ENCODE data around the gene SHISA9. TPM values are rescaled to one million over a fixed set of nuclear protein-coding genes. Genes with fewer than 3 reads are reported as not detected.

Gene SHISA9
- total RNA-seq, 2 experiments from 2014 or later: not detected

DNA sequence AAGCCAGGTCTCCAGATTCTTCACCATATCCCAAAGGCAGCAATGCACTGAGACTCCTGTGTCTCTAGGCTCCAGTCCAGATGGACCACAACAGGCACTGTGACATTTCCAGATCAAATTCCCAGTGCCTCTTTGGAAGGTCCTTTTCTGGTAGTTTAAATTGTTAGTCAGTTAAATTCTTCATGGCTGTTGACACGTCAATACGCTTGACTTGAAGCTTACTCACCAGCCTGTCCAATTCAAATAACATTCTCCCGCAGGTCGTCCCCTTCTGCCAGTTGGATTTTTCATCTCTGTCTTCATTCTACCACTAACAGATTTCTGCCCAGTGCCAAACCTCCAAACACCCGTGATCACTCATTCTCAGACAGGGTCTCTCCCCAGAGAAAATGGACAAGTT, 86.7 kb downstream of the SHISA9 start:
- BruUV-seq (replicated peaks): no TSS peak
- ChIA-PET CTCF (ENCODE audit: unreplicated experiment) (no interaction called here), POLR2A (interaction anchor here (0.6 kb wide), 1 partner anchor 1582 kb away, joined by 3 read pairs; no protein-coding TSS in a partner anchor)
- H3K79me2 ChIP-seq (ENCODE audit: insufficient read depth, low read depth, low read length): no peaks in the 10 kb centered on the region
- no peaks in the 10 kb centered on the region; the same call in 1 of the 2 replicates for H3K9me3 ChIP-seq (ENCODE audit: low read length)
- H3K4me2 ChIP-seq (ENCODE audit: low read length): no peak overlapping the region
- H2AFZ ChIP-seq (ENCODE audit: low read length): no peak overlapping the region
- H3K4me1 ChIP-seq (ENCODE audit: insufficient read depth, low read length, poor library complexity, severe bottlenecking): no peaks in the 10 kb centered on the region
- intact Hi-C loops (cut with micrococcal nuclease; ENCODE audit: unreplicated experiment): no loop called here
- no peak overlapping the region for H3K4me3 ChIP-seq (ENCODE audit: low read depth, low read length, poor library complexity, severe bottlenecking)
- no peaks in the 10 kb centered on the region for H3K9me2 ChIP-seq (ENCODE audit: insufficient read depth, low read length)
- no peak for DNase-seq (ENCODE audit: low spot score)
- no peaks in the 10 kb centered on the region for H3K36me3 ChIP-seq (ENCODE audit: insufficient read depth, low read length)
- no peak for TF ChIP-seq EZH2phosphoT487 (IDR thresholded peaks at IDR 0.05; ENCODE audit: borderline replicate concordance, low read depth, low read length)
- TF ChIP-seq, protein P1, sequence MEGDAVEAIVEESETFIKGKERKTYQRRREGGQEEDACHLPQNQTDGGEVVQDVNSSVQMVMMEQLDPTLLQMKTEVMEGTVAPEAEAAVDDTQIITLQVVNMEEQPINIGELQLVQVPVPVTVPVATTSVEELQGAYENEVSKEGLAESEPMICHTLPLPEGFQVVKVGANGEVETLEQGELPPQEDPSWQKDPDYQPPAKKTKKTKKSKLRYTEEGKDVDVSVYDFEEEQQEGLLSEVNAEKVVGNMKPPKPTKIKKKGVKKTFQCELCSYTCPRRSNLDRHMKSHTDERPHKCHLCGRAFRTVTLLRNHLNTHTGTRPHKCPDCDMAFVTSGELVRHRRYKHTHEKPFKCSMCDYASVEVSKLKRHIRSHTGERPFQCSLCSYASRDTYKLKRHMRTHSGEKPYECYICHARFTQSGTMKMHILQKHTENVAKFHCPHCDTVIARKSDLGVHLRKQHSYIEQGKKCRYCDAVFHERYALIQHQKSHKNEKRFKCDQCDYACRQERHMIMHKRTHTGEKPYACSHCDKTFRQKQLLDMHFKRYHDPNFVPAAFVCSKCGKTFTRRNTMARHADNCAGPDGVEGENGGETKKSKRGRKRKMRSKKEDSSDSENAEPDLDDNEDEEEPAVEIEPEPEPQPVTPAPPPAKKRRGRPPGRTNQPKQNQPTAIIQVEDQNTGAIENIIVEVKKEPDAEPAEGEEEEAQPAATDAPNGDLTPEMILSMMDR (conservative IDR thresholded peaks at IDR 0.05; ENCODE audit: low read length): no peak
- no peak overlapping the region for H3K27ac ChIP-seq (ENCODE audit: low read depth, low read length, poor library complexity, severe bottlenecking)
- H4K20me1 ChIP-seq (ENCODE audit: insufficient read depth, low read length): no peaks in the 10 kb centered on the region

DNA sequence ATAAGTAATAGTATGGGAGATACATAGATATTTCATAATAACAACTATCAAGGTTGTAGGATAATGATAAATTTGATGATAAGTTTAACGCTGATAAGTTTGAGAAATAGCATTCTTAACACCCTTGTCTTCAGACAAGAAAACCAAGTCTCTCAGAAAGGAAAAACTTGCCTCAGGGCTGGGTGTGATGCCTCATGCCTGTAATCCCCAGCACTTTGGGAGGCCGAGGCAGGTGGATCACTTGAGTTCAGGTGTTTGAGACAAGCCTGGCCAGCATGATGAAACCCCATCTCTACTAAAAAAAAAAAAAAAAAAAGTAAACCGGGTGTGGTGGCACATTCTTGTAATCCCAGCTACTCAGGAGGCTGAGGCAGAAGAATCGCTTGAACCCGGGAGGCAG, 90.7 kb downstream of the SHISA9 start:
- H3K36me3 ChIP-seq (ENCODE audit: insufficient read depth, low read length): no peaks in the 10 kb centered on the region
- no peak for TF ChIP-seq EZH2phosphoT487 (IDR thresholded peaks at IDR 0.05; ENCODE audit: borderline replicate concordance, low read depth, low read length)
- TF ChIP-seq, protein P1 (conservative IDR thresholded peaks at IDR 0.05; ENCODE audit: low read length): no peak
- H3K4me3 ChIP-seq (ENCODE audit: low read depth, low read length, poor library complexity, severe bottlenecking): no peak overlapping the region
- H4K20me1 ChIP-seq (ENCODE audit: insufficient read depth, low read length): no peaks in the 10 kb centered on the region
- ChIA-PET POLR2A (no interaction called here), CTCF (ENCODE audit: unreplicated experiment) (no interaction called here)
- no TSS peak for BruUV-seq (replicated peaks)
- no peaks in the 10 kb centered on the region for H3K9me2 ChIP-seq (ENCODE audit: insufficient read depth, low read length)
- H3K9me3 ChIP-seq (ENCODE audit: low read length): no peaks in the 10 kb centered on the region
- no peak for DNase-seq (ENCODE audit: low spot score)
- intact Hi-C loops (cut with micrococcal nuclease; ENCODE audit: unreplicated experiment): no loop called here
- H3K4me1 ChIP-seq (ENCODE audit: insufficient read depth, low read length, poor library complexity, severe bottlenecking): no peaks in the 10 kb centered on the region
- H2AFZ ChIP-seq (ENCODE audit: low read length): no peak overlapping the region
- H3K79me2 ChIP-seq (ENCODE audit: insufficient read depth, low read depth, low read length): no peaks in the 10 kb centered on the region
- no peak overlapping the region for H3K27ac ChIP-seq (ENCODE audit: low read depth, low read length, poor library complexity, severe bottlenecking)
- no peak overlapping the region for H3K4me2 ChIP-seq (ENCODE audit: low read length)

- no peaks in the 10 kb centered on the region for H3K9me2 ChIP-seq (ENCODE audit: insufficient read depth, low read length)
- no peak overlapping the region for H3K4me3 ChIP-seq (ENCODE audit: low read depth, low read length, poor library complexity, severe bottlenecking)
- TF ChIP-seq EZH2phosphoT487 (IDR thresholded peaks at IDR 0.05; ENCODE audit: borderline replicate concordance, low read depth, low read length): no peak
- TF ChIP-seq, protein P1 (conservative IDR thresholded peaks at IDR 0.05; ENCODE audit: low read length): no peak
- no peaks in the 10 kb centered on the region for H3K36me3 ChIP-seq (ENCODE audit: insufficient read depth, low read length)
- ChIA-PET CTCF (ENCODE audit: unreplicated experiment) (no interaction called here), POLR2A (interaction anchor here (0.6 kb wide), 1 partner anchor 561 kb away, joined by 3 read pairs; no protein-coding TSS in a partner anchor)
- no peak overlapping the region for H2AFZ ChIP-seq (ENCODE audit: low read length)
- H3K27ac ChIP-seq (ENCODE audit: low read depth, low read length, poor library complexity, severe bottlenecking): no peak overlapping the region
- H3K4me2 ChIP-seq (ENCODE audit: low read length): no peak overlapping the region
- H3K4me1 ChIP-seq (ENCODE audit: insufficient read depth, low read length, poor library complexity, severe bottlenecking): no peaks in the 10 kb centered on the region
- H3K9me3 ChIP-seq (ENCODE audit: low read length): no peaks in the 10 kb centered on the region
- intact Hi-C loops (cut with micrococcal nuclease; ENCODE audit: unreplicated experiment): no loop called here
- no peaks in the 10 kb centered on the region for H3K79me2 ChIP-seq (ENCODE audit: insufficient read depth, low read depth, low read length)
- no TSS peak for BruUV-seq (replicated peaks)
- no peaks in the 10 kb centered on the region for H4K20me1 ChIP-seq (ENCODE audit: insufficient read depth, low read length)
- DNase-seq (ENCODE audit: low spot score): no peak
These were observed 93.0 kb downstream of the SHISA9 start for GRCh38 chr16:12994402-12994801.
